COR-L47 (cell line): ENCODE data around the gene PARP8.
"Not testable (repeated sequence)": the region's sequence is repeated elsewhere in the genome, so short reads cannot be mapped to it uniquely, and the experiment has no call there.

ENCODE experiments used
- DNase-seq: peaks from one replicate; lab custom pipeline; 2025; lab: John Stamatoyannopoulos, UW

PARP8 gene, protein sequence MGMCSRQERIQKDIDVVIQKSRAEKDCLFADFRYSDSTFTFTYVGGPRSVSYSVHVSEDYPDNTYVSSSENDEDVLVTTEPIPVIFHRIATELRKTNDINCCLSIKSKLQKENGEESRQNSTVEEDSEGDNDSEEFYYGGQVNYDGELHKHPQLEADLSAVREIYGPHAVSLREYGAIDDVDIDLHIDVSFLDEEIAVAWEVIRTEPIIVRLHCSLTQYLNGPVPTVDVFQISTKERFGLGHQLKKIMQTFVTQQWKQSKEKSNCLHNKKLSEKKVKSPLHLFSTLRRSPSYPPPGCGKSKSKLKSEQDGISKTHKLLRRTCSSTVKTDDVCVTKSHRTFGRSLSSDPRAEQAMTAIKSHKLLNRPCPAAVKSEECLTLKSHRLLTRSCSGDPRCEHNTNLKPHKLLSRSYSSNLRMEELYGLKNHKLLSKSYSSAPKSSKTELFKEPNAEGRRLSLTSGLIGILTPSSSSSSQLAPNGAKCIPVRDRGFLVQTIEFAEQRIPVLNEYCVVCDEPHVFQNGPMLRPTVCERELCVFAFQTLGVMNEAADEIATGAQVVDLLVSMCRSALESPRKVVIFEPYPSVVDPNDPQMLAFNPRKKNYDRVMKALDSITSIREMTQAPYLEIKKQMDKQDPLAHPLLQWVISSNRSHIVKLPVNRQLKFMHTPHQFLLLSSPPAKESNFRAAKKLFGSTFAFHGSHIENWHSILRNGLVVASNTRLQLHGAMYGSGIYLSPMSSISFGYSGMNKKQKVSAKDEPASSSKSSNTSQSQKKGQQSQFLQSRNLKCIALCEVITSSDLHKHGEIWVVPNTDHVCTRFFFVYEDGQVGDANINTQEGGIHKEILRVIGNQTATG

DNA sequence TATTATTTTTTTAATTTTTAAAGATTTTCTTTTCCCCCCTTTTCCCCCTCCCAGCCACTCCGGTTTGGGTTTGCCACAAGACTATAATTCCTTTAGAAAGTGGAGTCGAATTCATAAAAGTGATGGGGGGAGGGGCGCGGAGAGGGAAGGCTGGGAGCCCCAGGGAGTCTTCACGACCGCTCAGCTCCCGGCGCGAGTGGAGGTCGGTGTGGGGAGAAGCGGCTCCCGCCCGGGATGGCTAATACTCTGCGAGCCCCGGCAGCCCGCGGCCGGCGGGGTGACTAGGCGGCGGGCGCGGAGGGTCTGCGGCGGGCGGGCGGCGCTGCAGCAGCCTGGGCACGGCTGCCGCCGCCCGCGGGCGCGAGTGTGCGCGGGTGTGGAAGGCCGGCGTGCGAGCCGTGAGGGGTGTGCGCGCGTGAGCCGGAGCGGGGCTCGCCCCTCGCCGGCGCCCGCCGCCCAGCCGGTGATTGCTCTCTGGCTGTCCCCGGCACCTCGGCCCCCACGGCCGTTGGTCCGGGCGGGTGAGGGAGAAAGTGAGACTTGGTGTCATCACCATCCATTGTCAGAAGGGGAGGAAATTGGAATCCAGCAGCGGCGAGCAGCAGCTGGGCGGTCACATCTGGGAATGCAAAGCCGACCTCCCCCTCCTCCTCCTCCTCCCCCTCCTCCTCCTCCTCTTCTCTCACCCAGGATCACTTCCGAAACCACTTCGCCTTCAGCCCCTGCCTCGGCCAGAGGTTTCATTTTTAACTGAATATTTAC is at the start of gene PARP8:
Gene PARP8 (plus strand): TSS at position 377 of the 762 bp plus-strand sequence. CDS start 459 bp downstream, outside the sequence.
- DNase-seq = peak; percentile 26

DNA sequence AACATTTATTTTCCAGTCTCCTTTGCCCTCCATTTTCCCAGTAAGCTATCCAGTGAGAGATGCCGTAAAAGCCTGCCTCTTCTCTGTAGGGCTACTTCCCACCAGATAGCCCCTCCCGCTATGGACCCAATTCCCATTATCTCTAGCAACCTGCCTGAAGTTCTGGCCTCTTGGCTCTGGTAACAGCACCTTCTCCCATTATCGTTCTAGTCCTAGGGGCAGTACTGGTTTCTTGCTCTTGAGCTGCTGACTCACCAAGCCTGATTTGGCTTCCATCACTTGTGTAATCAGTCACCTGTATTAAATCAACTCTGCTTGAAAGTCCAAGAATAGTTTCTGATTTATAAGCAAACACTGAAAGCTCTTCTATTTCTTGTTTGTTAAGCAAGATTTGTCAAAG is 42.8 kb upstream of the PARP8 start:
- no peak for DNase-seq

DNA sequence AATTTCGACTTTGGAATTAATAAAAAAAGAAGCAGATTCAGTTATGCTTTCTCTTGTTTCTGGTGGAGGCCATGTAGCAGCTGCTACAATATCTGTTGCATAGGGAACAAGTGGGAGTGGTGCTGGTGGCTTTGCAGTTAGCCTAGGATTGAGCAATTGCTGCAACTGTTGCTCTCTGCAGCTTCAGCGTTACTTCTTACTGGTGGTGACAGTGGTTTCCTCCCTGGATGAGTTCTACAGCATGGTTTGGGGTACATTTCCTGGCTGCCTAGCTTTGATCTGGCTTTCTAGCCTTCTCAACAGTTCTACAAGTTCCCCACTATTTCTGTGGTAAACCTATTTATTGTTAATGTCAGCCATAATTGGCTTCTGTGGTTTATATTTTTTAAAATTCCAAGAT is 31.6 kb upstream of the PARP8 start:
- DNase-seq = not testable (repeated sequence)

- DNase-seq = not testable (repeated sequence)
These were observed 28.9 kb upstream of the PARP8 start for GRCh38 chr5:50637576-50637975.

- DNase-seq = no peak
These were observed 19.8 kb upstream of the PARP8 start for GRCh38 chr5:50646591-50646990.

- no peak for DNase-seq
These were observed 18.7 kb upstream of the PARP8 start for GRCh38 chr5:50647726-50648125.

GRCh38 chr5:50653946-50654345 is 12.5 kb upstream of the PARP8 start:
- DNase-seq = no peak

DNA sequence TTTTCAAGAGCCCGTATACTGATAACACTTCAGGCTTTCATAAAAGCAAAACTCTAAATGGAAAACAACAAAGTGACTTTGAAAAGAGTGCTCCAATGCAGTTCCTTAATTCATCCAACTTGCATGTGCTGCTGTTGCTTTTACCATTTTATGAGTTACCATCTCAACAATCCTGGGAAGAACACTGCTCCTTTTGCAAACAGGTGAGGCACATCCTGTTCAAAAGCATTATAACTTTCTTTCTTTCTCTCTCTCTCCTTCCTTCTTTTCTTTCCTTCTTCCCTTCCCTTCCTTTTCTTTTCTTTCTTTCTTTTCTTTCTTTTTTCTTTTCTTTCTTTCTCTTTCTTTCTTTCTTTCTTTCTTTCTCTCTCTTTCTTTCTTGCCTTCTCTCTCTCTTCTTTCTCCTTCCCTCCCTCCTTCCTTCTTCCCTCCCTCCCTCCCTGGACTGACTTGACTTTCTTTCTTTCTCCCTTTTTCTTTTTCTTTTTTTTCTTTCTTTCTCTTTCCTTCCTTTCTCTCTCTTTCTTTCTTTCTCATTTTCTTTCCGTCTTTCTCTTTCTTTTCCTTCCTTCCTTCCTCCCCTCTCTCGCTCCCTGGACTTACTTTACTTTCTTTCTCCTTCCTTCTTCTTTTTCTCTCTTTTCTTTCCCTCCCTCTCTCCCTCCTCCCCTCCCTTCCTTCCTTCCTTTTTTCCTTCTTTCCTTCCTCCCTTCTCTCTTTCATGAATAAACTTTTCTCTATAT is 11.2 kb upstream of the PARP8 start:
- no peak for DNase-seq

GRCh38 chr5:50655810-50656205 is 10.6 kb upstream of the PARP8 start:
- DNase-seq = peak; percentile 40

DNA sequence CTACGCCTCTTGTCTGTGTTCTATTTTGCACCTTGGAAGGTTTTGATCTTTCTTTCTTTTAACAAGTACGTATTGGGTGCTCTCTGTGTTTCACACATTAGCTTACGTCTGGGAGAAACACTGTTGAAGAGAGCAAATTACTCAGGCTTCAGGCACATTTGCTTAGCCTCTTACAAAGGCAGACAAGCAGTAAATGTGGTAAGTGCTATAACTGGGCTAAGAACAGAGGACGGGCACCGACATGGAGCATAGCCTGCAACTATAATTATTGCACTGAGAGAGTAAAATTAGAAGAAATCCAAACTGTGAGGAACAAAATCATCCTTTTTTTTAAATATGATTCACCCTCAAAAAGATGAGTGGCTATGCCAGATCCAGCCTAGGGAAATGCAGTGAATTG is 9.4 kb upstream of the PARP8 start:
- DNase-seq = no peak

- DNase-seq = no peak
These were observed 8.2 kb upstream of the PARP8 start for GRCh38 chr5:50658246-50658645.

GRCh38 chr5:50663636-50664035 is 2.8 kb upstream of the PARP8 start:
- no peak for DNase-seq

- DNase-seq = no peak
These were observed 1.3 kb upstream of the PARP8 start for GRCh38 chr5:50665091-50665490.

- DNase-seq = not testable (repeated sequence)
These were observed 655 bp upstream of the PARP8 start for GRCh38 chr5:50665761-50666202.

- peak; percentile 57 for DNase-seq
These were observed 701 bp downstream of the PARP8 start for GRCh38 chr5:50667023-50667652.

DNA sequence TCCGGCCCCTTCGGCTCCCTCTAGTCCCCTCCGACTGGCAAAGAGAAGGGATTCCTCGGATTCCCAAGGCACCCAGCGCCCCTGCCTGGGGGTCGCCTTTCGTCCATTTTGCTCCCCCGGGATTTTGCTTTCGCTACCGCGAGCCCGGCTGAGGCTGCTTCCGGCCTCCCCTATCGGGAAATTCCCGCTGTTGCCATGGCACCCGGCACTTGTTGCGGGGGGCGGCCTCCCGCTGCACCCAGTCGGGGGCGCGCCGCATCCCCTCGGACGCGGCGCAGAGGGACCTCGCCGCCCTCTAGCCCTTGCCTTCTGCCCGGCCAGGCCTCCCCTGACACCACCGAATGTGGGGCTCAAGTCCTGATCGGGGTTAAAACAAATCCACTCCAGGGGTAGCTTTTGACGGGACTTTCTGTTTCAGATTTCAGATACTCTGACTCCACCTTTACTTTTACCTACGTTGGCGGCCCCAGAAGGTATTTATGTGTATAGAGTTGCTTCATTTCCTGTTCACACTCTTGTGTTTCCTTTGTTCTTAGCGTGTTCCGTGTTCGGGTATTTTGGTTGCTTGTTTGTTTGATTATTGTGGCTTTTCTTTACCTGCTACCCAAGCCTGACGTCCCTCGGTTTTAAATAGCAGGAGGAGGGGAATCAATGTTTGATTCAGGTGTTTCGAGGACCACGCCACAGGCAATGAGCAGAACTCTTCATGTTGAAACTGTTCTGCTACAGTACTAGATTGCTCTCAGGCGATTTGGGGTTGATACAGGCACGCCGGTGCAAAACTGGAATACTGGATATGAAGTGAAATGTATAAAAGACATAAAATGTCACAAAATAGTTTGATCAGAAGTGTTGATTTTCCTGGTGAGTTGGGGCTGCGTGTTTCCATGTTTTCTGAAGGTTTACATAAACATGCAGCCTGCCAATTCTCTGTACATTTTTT is 1.5 kb downstream of the PARP8 start:
- DNase-seq = peak; percentile 78

GRCh38 chr5:50668636-50669035 is 2.2 kb downstream of the PARP8 start:
- not testable (repeated sequence) for DNase-seq

DNA sequence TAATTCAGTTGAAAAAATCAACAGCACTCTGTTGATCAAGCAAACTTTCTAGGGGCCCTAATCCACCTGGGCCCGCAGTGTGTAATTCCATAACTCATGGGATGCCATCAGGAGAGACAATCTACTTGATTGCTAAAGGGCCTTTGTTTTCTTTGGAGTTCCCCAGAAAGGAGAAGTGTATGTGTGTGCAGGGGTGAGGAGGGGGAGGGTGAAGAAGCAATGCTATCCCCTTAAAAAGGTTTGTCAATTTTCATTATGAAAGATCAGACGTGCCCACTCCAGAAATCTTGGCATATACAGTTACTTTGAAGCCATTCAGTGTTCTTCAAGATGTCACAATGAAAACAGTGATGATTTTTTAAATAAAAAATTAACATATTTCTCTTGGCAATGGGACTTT is 6.2 kb downstream of the PARP8 start:
- DNase-seq = no peak

GRCh38 chr5:50673444-50673843 is 7.0 kb downstream of the PARP8 start:
- not testable (repeated sequence) for DNase-seq

- DNase-seq = no peak
These were observed 8.9 kb downstream of the PARP8 start for GRCh38 chr5:50675385-50675784.
